Calu3 (cell line): ENCODE measurements around the gene EFCAB6. TPM values are rescaled to one million over a fixed set of nuclear protein-coding genes. Genes with fewer than 3 reads are reported as not detected.

Source experiments
- BruUV-seq: library from RNA; stranded (reverse); fragments of 400-500 nt; replicated peaks from 2 replicates; lab custom pipeline; 2021; lab: Mats Ljungman, UMichigan
- CTCF ChIA-PET: fragments of 300-600 bp; sonication (Branson Sonifier 250); formaldehyde crosslinking; loops from one replicate; lab custom pipeline; 2022; ENCODE audit warnings: antibody characterized with exemption; lab: Charles Lee
- DNase-seq: peaks from one replicate; pipeline ENCODE4 v3.0.0; 2022
- H3K27ac Mint-ChIP-seq: one replicate; pipeline ENCODE4 v1.8.0; 2022; ENCODE audit warnings: mixed read lengths; ENCODE audit not compliant: unreplicated experiment
- H3K27me3 Mint-ChIP-seq: one replicate; pipeline ENCODE4 v1.8.0; 2022; ENCODE audit warnings: mixed read lengths; ENCODE audit not compliant: unreplicated experiment
- H3K36me3 Mint-ChIP-seq: one replicate; pipeline ENCODE4 v1.8.0; 2022; ENCODE audit warnings: mild to moderate bottlenecking, moderate library complexity, mixed read lengths; ENCODE audit not compliant: insufficient read depth, unreplicated experiment
- H3K4me1 Mint-ChIP-seq: one replicate; pipeline ENCODE4 v1.8.0; 2022; ENCODE audit warnings: mild to moderate bottlenecking, low read depth, mixed read lengths; ENCODE audit not compliant: unreplicated experiment
- H3K4me3 Mint-ChIP-seq: one replicate; pipeline ENCODE4 v1.8.0; 2022; ENCODE audit warnings: mild to moderate bottlenecking, low read depth, moderate library complexity, mixed read lengths; ENCODE audit not compliant: unreplicated experiment
- H3K9me3 Mint-ChIP-seq: one replicate; pipeline ENCODE4 v1.8.0; 2022; ENCODE audit warnings: low read depth, mixed read lengths; ENCODE audit not compliant: unreplicated experiment
- CTCF ChIP-seq: fragments of 200-600 bp; IDR thresholded peaks from one replicate; pipeline ENCODE4 v1.8.0; 2022; ENCODE audit warnings: antibody characterized with exemption; ENCODE audit not compliant: unreplicated experiment
- intact Hi-C: fragments of 100-400 bp; cut with micrococcal nuclease; formaldehyde crosslinking; loops from one replicate; pipeline ENCODE4 v1.10.0; 2022; ENCODE audit not compliant: unreplicated experiment
- total RNA-seq: library from RNA; stranded (reverse); gene quantifications from 2 replicates; pipeline ENCODE4 v1.2.3, GENCODE V29; 2022

EFCAB6 gene
- total RNA-seq, 1 experiment from 2014 or later: 2.2 TPM

GRCh38 chr22:43745783-43746356 is 66.2 kb downstream of the EFCAB6 start:
- Mint-ChIP-seq H3K27ac (no peak overlapping the region), H3K27me3 (peaks cover 46% of the 10 kb centered on the region), H3K9me3 (no peaks in the 10 kb centered on the region), H3K4me1 (no peaks in the 10 kb centered on the region), H3K4me3 (no peak overlapping the region), H3K36me3 (no peaks in the 10 kb centered on the region)
- BruUV-seq: no TSS peak
- CTCF ChIA-PET: no interaction called here
- TF ChIP-seq CTCF: no peak
- no peak for DNase-seq
- intact Hi-C loops: no loop called here

GRCh38 chr22:43745411-43745770 is 66.7 kb downstream of the EFCAB6 start:
- Mint-ChIP-seq H3K4me1 (no peaks in the 10 kb centered on the region), H3K27ac (no peak overlapping the region), H3K9me3 (no peaks in the 10 kb centered on the region), H3K4me3 (no peak overlapping the region), H3K36me3 (no peaks in the 10 kb centered on the region), H3K27me3 (peaks cover 44% of the 10 kb centered on the region)
- TF ChIP-seq CTCF: no peak
- BruUV-seq: no TSS peak
- intact Hi-C loops: no loop called here
- CTCF ChIA-PET: no interaction called here
- DNase-seq: no peak

GRCh38 chr22:43744700-43745410 is 67.2 kb downstream of the EFCAB6 start:
- H3K9me3 Mint-ChIP-seq: no peaks in the 10 kb centered on the region
- TF ChIP-seq CTCF: no peak

GRCh38 chr22:43743929-43744643 is 68.0 kb downstream of the EFCAB6 start:
- intact Hi-C loops: no loop called here
- H3K4me1 Mint-ChIP-seq: no peaks in the 10 kb centered on the region
- no peak for DNase-seq
- H3K27ac Mint-ChIP-seq: no peak overlapping the region
- H3K9me3 Mint-ChIP-seq: no peaks in the 10 kb centered on the region
- TF ChIP-seq CTCF: no peak
- peaks cover 37% of the 10 kb centered on the region for H3K27me3 Mint-ChIP-seq
- no peaks in the 10 kb centered on the region for H3K36me3 Mint-ChIP-seq
- CTCF ChIA-PET: no interaction called here
- no peak overlapping the region for H3K4me3 Mint-ChIP-seq
- BruUV-seq: no TSS peak

More at GRCh38 chr22:43744700-43745410, 67.2 kb downstream of the EFCAB6 start:
- no peaks in the 10 kb centered on the region for H3K36me3 Mint-ChIP-seq
- no peak overlapping the region for H3K4me3 Mint-ChIP-seq
- peaks cover 44% of the 10 kb centered on the region for H3K27me3 Mint-ChIP-seq
- H3K4me1 Mint-ChIP-seq: no peaks in the 10 kb centered on the region
- intact Hi-C loops: no loop called here
- BruUV-seq: no TSS peak
- CTCF ChIA-PET: no interaction called here
- no peak overlapping the region for H3K27ac Mint-ChIP-seq
- no peak for DNase-seq
